Karpas-422 (cell line): ENCODE data around the gene C1R. TPM values are rescaled to one million over a fixed set of nuclear protein-coding genes. Genes with fewer than 3 reads are reported as not detected.
A peak's percentile ranks its signal among the peaks of the same experiment; 100 is the strongest.

Experiments used
- DNase-seq: peaks from one replicate; pipeline ENCODE4 v3.0.0-alpha.2; 2015
- H2AFZ ChIP-seq: fragments of 200-600 bp; sonication (generic); 2 replicates; pipeline ENCODE4 v1.6.1; 2014; ENCODE audit warnings: antibody characterized with exemption, low read length, mixed read lengths
- H3K27ac ChIP-seq: fragments of 200-600 bp; sonication (generic); 2 replicates; pipeline ENCODE4 v1.5.1; 2014; ENCODE audit warnings: mild to moderate bottlenecking, low read length, moderate library complexity
- H3K27me3 ChIP-seq: fragments of 200-600 bp; sonication (generic); 2 replicates; pipeline ENCODE4 v1.6.1; 2014; ENCODE audit warnings: low read length, mixed read lengths
- H3K36me3 ChIP-seq: fragments of 200-600 bp; sonication (generic); 2 replicates; pipeline ENCODE4 v1.6.1; 2014; ENCODE audit warnings: low read length, mixed read lengths; ENCODE audit not compliant: insufficient read depth
- H3K4me1 ChIP-seq: fragments of 200-600 bp; sonication (generic); 2 replicates; pipeline ENCODE4 v1.6.1; 2014; ENCODE audit warnings: mild to moderate bottlenecking, low read length, mixed read lengths
- H3K4me2 ChIP-seq: fragments of 200-600 bp; sonication (generic); 2 replicates; pipeline ENCODE4 v1.6.1; 2014; ENCODE audit warnings: low read length, low read depth, mild to moderate bottlenecking; ENCODE audit not compliant: poor library complexity, severe bottlenecking
- H3K4me3 ChIP-seq: fragments of 200-600 bp; sonication (generic); 2 replicates; pipeline ENCODE4 v1.5.1; 2014; ENCODE audit warnings: mild to moderate bottlenecking, antibody characterized with exemption, low read length, mixed read lengths
- H3K79me2 ChIP-seq: fragments of 200-600 bp; sonication (generic); 2 replicates; pipeline ENCODE4 v1.6.1; 2014; ENCODE audit warnings: mild to moderate bottlenecking, low read length, mixed read lengths
- H3K9ac ChIP-seq: fragments of 200-600 bp; sonication (generic); 2 replicates; pipeline ENCODE4 v1.6.0; 2014; ENCODE audit warnings: low read length
- H3K9me2 ChIP-seq: fragments of 200-600 bp; sonication (generic), shearing (Covaris generic); replicated peaks from 2 replicates; pipeline ENCODE4 v1.6.0; 2014; ENCODE audit warnings: mild to moderate bottlenecking, low read length, moderate library complexity; ENCODE audit not compliant: insufficient read depth
- H3K9me3 ChIP-seq: fragments of 300-700, 200-600 bp; sonication (generic); 2 replicates; pipeline ENCODE4 v1.6.1; 2014; ENCODE audit warnings: low read length, mixed read lengths
- H4K20me1 ChIP-seq: fragments of 200-600 bp; sonication (generic); 2 replicates; pipeline ENCODE4 v1.6.1; 2014; ENCODE audit warnings: mild to moderate bottlenecking, antibody characterized with exemption, low read length, low read depth; ENCODE audit not compliant: insufficient read depth
- total RNA-seq: library from RNA; depleted of rRNA; stranded (reverse); fragments of >200 nt; shearing (Covaris generic); gene quantifications from 2 replicates; pipeline ENCODE4 v1.2.3, GENCODE V29; 2014; ENCODE audit warnings: low replicate concordance

Gene C1R
- total RNA-seq, 1 experiment from 2014 or later = 2.8 TPM

DNA sequence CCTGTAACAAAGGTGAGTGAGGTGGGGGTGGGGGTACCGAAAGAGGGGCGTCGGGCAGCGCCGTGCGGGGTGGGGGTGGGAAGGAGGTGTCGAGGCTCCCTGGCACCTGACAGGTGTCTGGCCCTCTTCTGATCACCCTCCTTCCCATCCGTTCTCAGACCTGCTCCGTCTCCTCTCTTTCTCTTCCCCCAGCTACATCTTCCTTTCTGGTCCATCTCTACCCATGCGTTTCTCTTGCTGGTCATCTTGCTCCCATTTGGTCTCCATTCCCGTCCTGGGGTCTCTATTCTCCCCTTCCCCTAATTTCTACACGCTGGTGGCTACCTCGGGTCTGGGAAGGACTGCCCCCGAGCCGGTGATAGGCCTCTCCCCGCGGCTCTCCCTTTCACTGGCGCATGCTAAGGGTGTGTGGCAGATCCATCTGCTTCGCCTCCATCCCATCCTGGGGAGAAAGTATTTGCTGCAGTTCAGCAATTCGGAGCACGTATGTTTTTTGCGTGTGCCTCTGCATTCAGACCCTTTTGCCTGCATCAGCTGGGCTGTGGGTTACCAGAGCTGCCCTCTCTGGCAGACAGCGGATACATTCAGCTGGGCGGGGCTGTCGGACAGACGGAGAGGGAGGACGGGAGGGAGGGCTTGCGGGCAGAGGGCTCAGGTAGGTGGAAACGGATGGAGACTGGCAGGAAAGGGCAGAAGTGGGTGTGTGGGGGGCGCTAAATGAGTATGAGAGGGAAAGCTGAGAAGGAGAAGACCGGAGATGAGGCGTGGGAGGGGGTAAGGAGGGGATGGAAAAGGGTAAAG lies 38.7 kb upstream of the C1R start:
- peak; percentile 75 for DNase-seq
- Histone ChIP-seq H3K27ac (no peak overlapping the region), H3K4me3 (peak overlapping the region; percentile 74), H3K9me3 (no peaks in the 10 kb centered on the region), H3K9ac (peak overlapping the region; percentile 78), H2AFZ (no peak overlapping the region), H3K36me3 (no peaks in the 10 kb centered on the region), H3K27me3 (no peaks in the 10 kb centered on the region), H3K4me1 (peaks cover 21% of the 10 kb centered on the region), H3K79me2 (no peaks in the 10 kb centered on the region), H4K20me1 (0 out of 2 replicates have a peak, but pooled peaks cover 8% of the 10 kb centered on the region), H3K9me2 (no peaks in the 10 kb centered on the region), H3K4me2 (peak overlapping the region; percentile 83)

GRCh38 chr12:7129872-7130691 lies 37.8 kb upstream of the C1R start, which contains the start of gene CLSTN3:
CLSTN3 (plus strand) TSS chr12:7130371; CDS start chr12:7130649, 278 bp downstream.
- Histone ChIP-seq H3K9me2 (no peaks in the 10 kb centered on the region), H3K27ac (no peak within 1 kb of the TSS), H3K4me2 (peak within 1 kb of the TSS; percentile 83), H3K27me3 (no peaks in the 10 kb centered on the region), H3K4me1 (peaks cover 21% of the 10 kb centered on the region), H3K9ac (peak within 1 kb of the TSS; percentile 78), H4K20me1 (0 out of 2 replicates have a peak, but pooled peaks cover 8% of the 10 kb centered on the region), H2AFZ (peak within 1 kb of the TSS; percentile 89), H3K36me3 (no peaks in the 10 kb centered on the region), H3K79me2 (no peaks in the 10 kb centered on the region), H3K9me3 (no peaks in the 10 kb centered on the region), H3K4me3 (peak within 1 kb of the TSS; percentile 74)
- DNase-seq = peak; percentile 94

DNA sequence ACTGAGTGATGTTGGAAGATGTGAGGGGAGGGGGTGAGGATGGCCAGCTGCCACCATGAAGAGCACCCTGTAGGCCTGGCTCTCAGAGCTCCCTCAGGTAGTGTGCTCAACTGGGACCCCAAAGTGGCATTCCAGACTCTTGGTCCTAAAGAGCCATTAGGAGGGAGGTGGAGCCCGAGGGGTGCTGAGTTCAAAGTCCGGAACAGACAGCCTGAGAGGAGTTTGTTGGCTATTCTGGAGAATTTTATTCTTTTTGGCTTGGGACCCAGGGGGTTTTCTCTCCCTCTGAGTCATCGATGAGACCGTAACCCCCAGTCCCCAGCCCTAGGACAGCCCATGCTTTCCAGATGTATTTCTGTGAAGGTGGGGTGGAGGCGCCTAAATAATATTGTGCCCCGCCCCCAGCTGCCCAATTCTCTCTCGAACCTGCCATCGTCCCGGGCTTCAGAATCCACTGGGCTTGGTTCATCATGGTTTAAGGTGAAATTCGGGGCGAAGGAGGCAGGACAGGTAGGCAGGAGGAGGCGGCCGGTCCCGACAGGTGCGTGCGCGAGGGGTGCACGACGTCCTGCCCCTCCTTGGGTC lies 37.1 kb upstream of the C1R start:
- H3K79me2 ChIP-seq = no peaks in the 10 kb centered on the region
- H3K36me3 ChIP-seq = no peaks in the 10 kb centered on the region
- no peaks in the 10 kb centered on the region for H3K27me3 ChIP-seq
- H3K9me2 ChIP-seq = no peaks in the 10 kb centered on the region
- no peak overlapping the region for H3K27ac ChIP-seq
- peak overlapping the region; percentile 83 for H3K4me2 ChIP-seq
- H3K9me3 ChIP-seq = no peaks in the 10 kb centered on the region
- H3K9ac ChIP-seq = peak overlapping the region; percentile 78
- H3K4me3 ChIP-seq = peak overlapping the region; percentile 74
- H3K4me1 ChIP-seq = peaks cover 21% of the 10 kb centered on the region
- no peak for DNase-seq
- 0 out of 2 replicates have a peak, but pooled peaks cover 8% of the 10 kb centered on the region for H4K20me1 ChIP-seq
- peak overlapping the region; percentile 89 for H2AFZ ChIP-seq

GRCh38 chr12:7128681-7129286 lies 36.5 kb upstream of the C1R start, which contains the start of gene RBP5:
RBP5 (minus strand) TSS chr12:7128889; CDS start chr12:7128775, 114 bp downstream.
- no peaks in the 10 kb centered on the region for H3K9me3 ChIP-seq
- H3K9me2 ChIP-seq = no peaks in the 10 kb centered on the region
- peak within 1 kb of the TSS; percentile 83 for H3K4me2 ChIP-seq
- DNase-seq = no peak
- 0 out of 2 replicates have a peak, but pooled peaks cover 8% of the 10 kb centered on the region for H4K20me1 ChIP-seq
- peak within 1 kb of the TSS; percentile 89 for H2AFZ ChIP-seq
- no peaks in the 10 kb centered on the region for H3K27me3 ChIP-seq
- H3K9ac ChIP-seq = peak within 1 kb of the TSS; percentile 78
- no peak within 1 kb of the TSS for H3K27ac ChIP-seq
- no peaks in the 10 kb centered on the region for H3K36me3 ChIP-seq
- peaks cover 21% of the 10 kb centered on the region for H3K4me1 ChIP-seq
- H3K4me3 ChIP-seq = peak within 1 kb of the TSS; percentile 74
- no peaks in the 10 kb centered on the region for H3K79me2 ChIP-seq

DNA sequence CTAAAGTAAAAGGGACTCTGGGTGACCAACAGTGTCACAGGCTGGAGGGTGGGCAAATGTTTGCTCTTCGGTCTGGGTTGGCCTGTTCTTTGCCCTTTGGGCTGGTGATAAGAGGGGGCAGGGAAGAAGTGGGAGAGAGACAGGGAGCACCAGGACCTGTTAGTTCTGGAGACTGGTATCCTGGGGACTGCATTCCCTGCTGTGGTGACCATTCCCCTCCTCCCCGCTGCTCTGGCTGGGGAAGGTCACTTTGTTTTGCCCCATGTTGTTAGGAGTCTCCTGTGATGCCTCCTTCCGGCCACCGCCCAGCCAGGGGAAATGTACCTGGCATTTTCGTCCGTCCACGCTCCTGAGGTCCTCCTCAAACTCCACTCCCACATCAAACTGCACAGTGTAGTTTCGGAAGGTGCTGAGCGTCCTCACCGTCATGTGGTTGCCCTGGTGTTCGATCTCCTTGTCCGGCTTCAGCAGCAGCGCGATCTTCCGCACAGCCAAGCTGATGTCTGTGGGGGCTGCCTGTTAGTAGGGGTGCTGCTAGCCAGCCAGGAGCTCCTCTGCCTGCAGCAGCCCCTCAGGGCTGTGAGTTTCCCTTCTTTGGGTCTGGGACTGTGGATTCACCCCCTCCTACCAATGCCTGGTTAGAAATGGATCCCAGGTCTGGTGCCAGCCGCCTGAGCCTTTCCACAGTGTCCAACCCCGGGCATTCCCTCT lies 35.8 kb upstream of the C1R start:
- Histone ChIP-seq H3K27ac (no peak overlapping the region), H3K36me3 (no peaks in the 10 kb centered on the region), H3K4me1 (peaks cover 21% of the 10 kb centered on the region), H3K27me3 (no peaks in the 10 kb centered on the region), H3K9me2 (no peaks in the 10 kb centered on the region), H3K9ac (no peak overlapping the region), H3K79me2 (no peaks in the 10 kb centered on the region), H2AFZ (no peak overlapping the region), H4K20me1 (0 out of 2 replicates have a peak, but pooled peaks cover 8% of the 10 kb centered on the region), H3K4me2 (no peak overlapping the region), H3K4me3 (no peak overlapping the region), H3K9me3 (no peaks in the 10 kb centered on the region)
- no peak for DNase-seq

- Histone ChIP-seq H3K27ac (no peak overlapping the region), H4K20me1 (0 out of 2 replicates have a peak, but pooled peaks cover 8% of the 10 kb centered on the region), H3K9me3 (no peaks in the 10 kb centered on the region), H3K36me3 (no peaks in the 10 kb centered on the region), H2AFZ (no peak overlapping the region), H3K9me2 (no peaks in the 10 kb centered on the region), H3K4me2 (no peak overlapping the region), H3K27me3 (no peaks in the 10 kb centered on the region), H3K9ac (no peak overlapping the region), H3K4me1 (peaks cover 13% of the 10 kb centered on the region), H3K79me2 (no peaks in the 10 kb centered on the region), H3K4me3 (no peak overlapping the region)
- no peak for DNase-seq
Measured at GRCh38 chr12:7125632-7126227, 33.5 kb upstream of the C1R start.

- DNase-seq = no peak
Measured at GRCh38 chr12:7123806-7124522, 31.7 kb upstream of the C1R start.

More at GRCh38 chr12:7123806-7124522, 31.7 kb upstream of the C1R start:
- Histone ChIP-seq H3K79me2 (no peaks in the 10 kb centered on the region), H2AFZ (no peak overlapping the region), H3K9me2 (no peaks in the 10 kb centered on the region), H3K9ac (no peak overlapping the region), H3K9me3 (no peaks in the 10 kb centered on the region), H3K36me3 (no peaks in the 10 kb centered on the region), H3K27me3 (no peaks in the 10 kb centered on the region), H3K4me3 (no peak overlapping the region), H3K27ac (no peak overlapping the region), H4K20me1 (0 out of 2 replicates have a peak, but pooled peaks cover 8% of the 10 kb centered on the region), H3K4me1 (peaks cover 5% of the 10 kb centered on the region), H3K4me2 (no peak overlapping the region)
